Measurements from ENCODE around the gene CEBPB.

Gene CEBPB

GRCh38 chr20:50230184-50230583, 39.6 kb downstream of the CEBPB start:
- DNase-seq: no peak

DNA sequence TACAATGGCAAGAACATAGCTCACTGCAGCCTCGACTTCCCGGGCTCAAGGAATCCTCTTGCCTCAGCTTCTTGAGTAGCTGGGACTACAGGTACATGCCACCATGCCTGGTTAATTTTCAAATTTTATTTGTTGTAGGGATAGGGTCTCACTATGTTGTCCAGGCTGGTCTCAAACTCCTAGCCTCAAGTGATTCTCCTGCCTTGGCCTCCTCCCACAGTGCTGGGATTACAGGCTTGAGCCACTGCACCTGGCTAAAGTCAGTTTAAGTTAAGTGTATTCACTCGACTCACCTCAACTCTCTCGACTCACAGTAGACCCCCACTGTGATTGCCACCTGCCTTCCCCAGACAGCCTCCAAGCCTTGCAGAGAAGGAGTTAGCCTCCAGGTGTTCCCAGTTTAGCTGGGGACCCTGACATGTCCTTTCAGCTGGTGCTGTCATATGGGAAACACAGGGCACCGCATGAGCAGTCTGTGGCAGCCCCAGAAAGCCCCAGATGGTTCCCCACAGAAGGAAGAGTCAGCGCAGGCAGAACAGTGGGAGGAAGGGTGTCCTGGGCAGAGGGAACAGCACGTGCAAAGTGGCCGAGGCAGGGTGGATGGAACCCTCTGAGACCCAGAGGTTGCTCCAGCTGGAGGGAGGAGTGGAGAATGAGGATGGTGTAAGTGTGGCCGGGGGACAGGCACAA, 40.4 kb downstream of the CEBPB start:
- peak; percentile 6 for DNase-seq

- DNase-seq: no peak
Observed at GRCh38 chr20:50231854-50232253, 41.2 kb downstream of the CEBPB start.

DNA sequence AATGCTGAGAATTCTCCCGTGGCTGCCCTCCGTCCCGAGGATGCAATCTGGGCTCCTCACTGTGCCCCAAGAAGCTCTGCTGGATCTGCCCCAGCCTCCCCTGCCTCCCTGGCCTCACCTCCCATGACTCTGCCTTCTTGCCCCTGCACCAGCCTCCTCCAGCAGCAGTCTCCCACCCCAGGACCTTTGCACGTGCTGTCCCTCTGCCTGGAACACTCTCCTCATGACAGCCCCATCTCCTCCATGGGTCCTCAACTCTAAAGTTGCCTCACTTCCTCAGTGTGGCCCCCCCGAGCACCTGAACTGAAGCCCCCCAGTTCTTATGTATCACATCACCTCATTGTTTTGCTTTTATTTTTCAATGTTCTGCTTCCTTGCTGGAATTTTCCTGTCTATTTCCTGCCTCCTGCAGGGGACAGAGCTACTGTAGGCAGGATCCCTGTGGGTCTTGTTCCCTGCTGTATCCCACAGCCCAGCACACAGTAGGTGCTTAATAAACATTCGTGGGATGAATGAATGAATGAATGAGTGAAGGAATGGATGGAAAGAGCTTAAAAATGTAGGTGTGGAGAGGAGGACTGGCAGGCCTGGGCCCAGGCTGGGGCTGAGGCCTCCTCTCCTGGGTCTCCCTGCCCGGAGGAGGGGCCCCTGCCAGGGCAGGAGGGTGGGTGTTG, 42.2 kb downstream of the CEBPB start:
- DNase-seq: no peak

DNA sequence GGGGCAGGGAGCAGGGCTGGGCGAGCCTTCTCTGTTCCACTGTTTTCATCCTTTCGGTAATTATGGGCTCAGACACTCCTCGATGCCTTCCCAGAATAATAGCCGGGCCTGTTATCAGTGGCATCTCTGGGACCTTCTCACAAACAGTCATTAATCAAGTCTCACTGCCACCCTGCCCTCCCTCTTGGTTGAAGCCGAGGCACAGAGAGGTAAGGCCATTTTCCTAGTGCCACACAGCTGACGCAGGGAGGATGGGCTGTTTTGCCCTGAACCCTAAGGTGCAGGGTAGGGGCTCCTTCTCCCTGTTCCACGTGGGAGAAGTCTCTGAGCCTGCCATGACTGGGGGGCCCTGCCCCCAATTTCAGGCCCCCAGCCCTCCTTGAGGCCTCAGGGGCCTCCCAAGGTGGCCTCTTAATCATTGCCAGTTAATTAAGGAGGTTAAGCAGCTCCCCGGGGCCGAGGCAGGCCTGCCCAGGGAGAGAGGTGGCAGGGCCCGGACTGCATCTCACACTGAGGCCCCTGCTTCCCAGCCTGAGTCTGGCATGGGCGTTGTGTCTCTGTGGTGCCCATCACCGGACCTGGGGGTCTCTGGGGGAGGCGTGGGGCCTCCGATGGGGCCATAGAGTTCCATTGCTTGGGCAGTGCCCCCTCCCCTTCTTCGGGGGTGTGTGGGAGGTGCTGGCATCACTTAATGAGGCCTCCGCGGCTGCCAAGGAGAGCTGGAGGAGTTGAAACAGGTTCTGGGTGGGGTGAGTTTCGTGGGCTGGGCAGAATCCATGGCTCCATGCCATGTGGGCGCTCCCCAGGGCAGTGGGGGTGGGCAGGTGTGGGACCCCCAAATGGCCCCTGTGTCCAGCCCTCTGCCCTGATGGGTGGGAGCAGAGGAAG, 42.9 kb downstream of the CEBPB start:
- no peak for DNase-seq

DNA sequence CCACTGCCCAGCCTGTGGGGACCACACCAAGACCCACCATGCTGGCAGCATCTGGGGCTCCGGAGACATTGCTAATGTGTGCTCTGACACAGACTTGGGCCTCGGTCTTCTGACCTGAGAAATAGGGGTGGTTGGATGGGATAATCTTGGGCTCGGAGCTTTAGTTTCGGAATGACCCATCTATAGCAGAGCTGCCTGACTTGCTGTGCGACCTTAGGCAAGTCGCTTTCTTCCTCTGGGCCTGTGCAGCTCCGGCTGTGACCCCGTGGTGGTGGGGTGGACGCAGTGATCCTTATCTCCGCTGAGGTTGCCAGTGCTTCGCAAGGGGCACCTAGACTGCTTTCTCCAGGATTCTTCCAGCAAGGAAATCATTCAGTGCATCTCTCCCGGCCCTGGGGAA, 43.7 kb downstream of the CEBPB start:
- DNase-seq: no peak

DNA sequence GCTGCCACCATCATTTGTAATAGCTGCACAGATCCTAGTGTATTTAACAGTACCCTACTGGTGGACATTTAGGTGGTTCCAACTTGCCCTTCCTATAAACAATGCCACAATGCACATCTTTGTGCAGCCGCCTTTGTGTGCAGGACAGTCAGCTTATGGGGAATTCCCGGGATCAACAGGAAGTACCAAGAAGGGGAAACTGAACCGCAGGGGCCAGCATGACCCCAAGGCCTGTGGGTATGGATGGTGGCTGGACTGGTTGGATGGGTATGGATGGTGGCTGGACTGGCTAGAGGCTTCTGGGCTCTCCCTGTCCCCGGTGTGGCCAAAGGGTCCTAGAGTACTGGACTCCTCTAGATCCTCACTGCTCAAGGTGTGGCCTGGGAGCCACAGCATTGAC, 46.7 kb downstream of the CEBPB start:
- DNase-seq: no peak

DNA sequence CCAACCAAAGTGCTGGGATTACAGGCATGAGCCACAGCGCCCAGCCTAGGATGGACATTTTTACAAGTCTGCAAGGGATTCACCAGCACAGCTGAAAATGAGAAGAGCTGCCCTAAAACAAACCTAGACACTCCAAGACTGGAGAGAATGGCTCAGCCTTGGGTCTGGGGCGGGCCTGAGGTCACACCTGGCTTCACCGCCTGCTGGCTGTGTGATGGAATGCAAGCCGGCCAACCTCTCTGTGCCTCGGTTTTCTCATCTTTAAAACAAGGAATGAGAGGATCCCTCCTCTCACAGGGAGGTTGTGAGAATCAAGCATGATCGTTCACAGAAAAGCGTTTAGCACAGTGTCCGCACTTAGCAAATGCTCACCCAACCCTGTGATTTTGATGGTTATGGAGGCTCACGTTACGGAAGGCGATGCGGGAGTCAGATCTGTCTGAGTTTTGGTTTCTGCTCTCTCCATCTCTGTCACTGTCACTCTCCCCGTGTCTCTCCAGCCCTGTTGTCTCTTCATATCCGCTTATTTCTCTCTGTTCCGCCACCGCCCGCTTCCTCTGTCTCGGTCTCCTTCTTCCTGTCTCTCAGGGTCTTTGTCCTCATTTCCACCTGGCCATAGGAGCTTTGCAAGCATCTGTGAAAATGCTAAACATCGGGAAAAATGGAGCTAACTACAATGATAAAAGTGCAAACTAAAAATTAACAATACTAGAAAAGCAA, 47.6 kb downstream of the CEBPB start:
- DNase-seq: no peak

GRCh38 chr20:50240092-50240491, 49.5 kb downstream of the CEBPB start:
- no peak for DNase-seq

- DNase-seq: no peak
Observed at GRCh38 chr20:50242178-50242514, 51.5 kb downstream of the CEBPB start.
